ENCODE results near the gene HOATZ. TPM values are rescaled to one million over a fixed set of nuclear protein-coding genes. Genes with fewer than 3 reads are reported as not detected.

The HOATZ gene
- total RNA-seq, 1 donor from 2014 or later: not detected

- H3K27ac Mint-ChIP-seq (ENCODE audit: unreplicated experiment): no peak overlapping the region
- H3K4me1 Mint-ChIP-seq (ENCODE audit: low read depth): no peaks in the 10 kb centered on the region
- no peak overlapping the region for H3K4me3 Mint-ChIP-seq (ENCODE audit: unreplicated experiment)
- no peaks in the 10 kb centered on the region for H3K27me3 Mint-ChIP-seq (ENCODE audit: low read depth)
- no peaks in the 10 kb centered on the region for H3K36me3 Mint-ChIP-seq (ENCODE audit: low read depth)
- H3K9me3 Mint-ChIP-seq (ENCODE audit: low read depth): no peaks in the 10 kb centered on the region
- DNase-seq (ENCODE audit: low spot score): no peak
- TF ChIP-seq CTCF (IDR thresholded peaks at IDR 0.05): no peak
These were observed 67.6 kb downstream of the HOATZ start for GRCh38 chr11:111582163-111582562.

GRCh38 chr11:111582881-111583280, 68.3 kb downstream of the HOATZ start:
- no peak overlapping the region for H3K27ac Mint-ChIP-seq (ENCODE audit: unreplicated experiment)

GRCh38 chr11:111585371-111585770, 70.8 kb downstream of the HOATZ start:
- H3K4me1 Mint-ChIP-seq (ENCODE audit: low read depth): no peaks in the 10 kb centered on the region
- no peak for DNase-seq (ENCODE audit: low spot score)
- no peak for TF ChIP-seq CTCF (IDR thresholded peaks at IDR 0.05)
- no peak overlapping the region for H3K27ac Mint-ChIP-seq (ENCODE audit: unreplicated experiment)
- no peaks in the 10 kb centered on the region for H3K27me3 Mint-ChIP-seq (ENCODE audit: low read depth)
- no peaks in the 10 kb centered on the region for H3K9me3 Mint-ChIP-seq (ENCODE audit: low read depth)
- H3K4me3 Mint-ChIP-seq (ENCODE audit: unreplicated experiment): no peak overlapping the region
- H3K36me3 Mint-ChIP-seq (ENCODE audit: low read depth): no peaks in the 10 kb centered on the region

More at GRCh38 chr11:111582881-111583280, 68.3 kb downstream of the HOATZ start:
- TF ChIP-seq CTCF (IDR thresholded peaks at IDR 0.05): no peak
- no peak overlapping the region for H3K4me3 Mint-ChIP-seq (ENCODE audit: unreplicated experiment)
- DNase-seq (ENCODE audit: low spot score): no peak
- no peaks in the 10 kb centered on the region for H3K36me3 Mint-ChIP-seq (ENCODE audit: low read depth)
- H3K9me3 Mint-ChIP-seq (ENCODE audit: low read depth): no peaks in the 10 kb centered on the region
- no peaks in the 10 kb centered on the region for H3K27me3 Mint-ChIP-seq (ENCODE audit: low read depth)
- H3K4me1 Mint-ChIP-seq (ENCODE audit: low read depth): no peaks in the 10 kb centered on the region

GRCh38 chr11:111586388-111586831, 71.8 kb downstream of the HOATZ start:
- TF ChIP-seq CTCF (IDR thresholded peaks at IDR 0.05): peak; percentile 87
- no peak for DNase-seq (ENCODE audit: low spot score)
- Mint-ChIP-seq H3K9me3 (ENCODE audit: low read depth) (no peaks in the 10 kb centered on the region), H3K4me3 (ENCODE audit: unreplicated experiment) (no peak overlapping the region), H3K27me3 (ENCODE audit: low read depth) (no peaks in the 10 kb centered on the region), H3K4me1 (ENCODE audit: low read depth) (no peaks in the 10 kb centered on the region), H3K27ac (ENCODE audit: unreplicated experiment) (no peak overlapping the region), H3K36me3 (ENCODE audit: low read depth) (no peaks in the 10 kb centered on the region)

Small RNA genes within 50 kb of the gene (microRNA-seq; reads per million reads assigned to microRNA genes)
- 3.9 reads per million for gene MIR34B (ENCODE audit: borderline number of aligned reads)
- gene MIR34C (ENCODE audit: borderline number of aligned reads): 27.1 reads per million, percentile 41 among the genes with 10 or more reads in this experiment

Other genes with a start within 250 kb of the HOATZ start
- not detected in 3 replicates for gene POU2AF3, start 216.2 kb upstream of the HOATZ start, total RNA-seq
- not detected in 3 replicates for gene POU2AF1, start 135.5 kb upstream of the HOATZ start, total RNA-seq
- not detected in 3 replicates for gene BTG4, start 2.4 kb upstream of the HOATZ start, total RNA-seq
- 10.6 to 12.9 TPM (median 11.5 TPM) in 3 replicates for gene LAYN, start 25.9 kb downstream of the HOATZ start, total RNA-seq
- gene SIK2, start 87.7 kb downstream of the HOATZ start, total RNA-seq: 12.9 to 16.2 TPM (median 14.4 TPM) in 3 replicates

All from chondrocyte (in vitro differentiated cells).